GM13976 (cell line): ENCODE data around the gene SOCS4.
"Not testable (repeated sequence)": the region's sequence is repeated elsewhere in the genome, so short reads cannot be mapped to it uniquely, and the experiment has no call there.

Source experiments
- DNase-seq: peaks from one replicate; pipeline ENCODE4 v3.0.0; 2012; ENCODE audit warnings: low spot score
- CTCF ChIP-seq: IDR thresholded peaks from 2 replicates; pipeline ENCODE4 v1.5.1; 2012; ENCODE audit warnings: borderline replicate concordance, mild to moderate bottlenecking; ENCODE audit not compliant: insufficient read depth; ENCODE audit errors: extremely low read depth, missing control alignments, control extremely low read depth
- in situ Hi-C: fragments of 300-500 bp; cut with MboI; formaldehyde crosslinking; loops from one replicate; pipeline ENCODE4 v1.12.0; 2022; ENCODE audit warnings: low sequenced_read_pairs, mixed read lengths, inconsistent platforms; ENCODE audit not compliant: unreplicated experiment

Gene SOCS4

GRCh38 chr14:55073856-55074255 is 46.8 kb downstream of the SOCS4 start:
- TF ChIP-seq CTCF: no peak
- DNase-seq: no peak
- in situ Hi-C loops: no loop called here

GRCh38 chr14:55074662-55075061 is 47.6 kb downstream of the SOCS4 start:
- DNase-seq: peak; percentile 41
- TF ChIP-seq CTCF: no peak
- in situ Hi-C loops: no loop called here

- DNase-seq: no peak
- no peak for TF ChIP-seq CTCF
Observed at GRCh38 chr14:55075628-55076175, 48.7 kb downstream of the SOCS4 start.

GRCh38 chr14:55077170-55078151 is 50.4 kb downstream of the SOCS4 start:
- in situ Hi-C loops: no loop called here
- no peak for TF ChIP-seq CTCF
- DNase-seq: no peak

More at GRCh38 chr14:55075628-55076175, 48.7 kb downstream of the SOCS4 start:
- in situ Hi-C loops: no loop called here

GRCh38 chr14:55079961-55080360 is 52.9 kb downstream of the SOCS4 start:
- DNase-seq, in situ Hi-C loops: not testable (repeated sequence)

GRCh38 chr14:55084401-55085059 is 57.5 kb downstream of the SOCS4 start:
- DNase-seq: no peak
- in situ Hi-C loops: no loop called here
- no peak for TF ChIP-seq CTCF
